NCI-H345 treated with DMSO at 0.1 percent for 48 hours (cell line): ENCODE measurements around the gene IGSF21.

ENCODE experiments used
- DNase-seq: peaks from one replicate; lab custom pipeline; 2025; ENCODE audit not compliant: unreplicated experiment; lab: John Stamatoyannopoulos, UW

The IGSF21 gene

DNA sequence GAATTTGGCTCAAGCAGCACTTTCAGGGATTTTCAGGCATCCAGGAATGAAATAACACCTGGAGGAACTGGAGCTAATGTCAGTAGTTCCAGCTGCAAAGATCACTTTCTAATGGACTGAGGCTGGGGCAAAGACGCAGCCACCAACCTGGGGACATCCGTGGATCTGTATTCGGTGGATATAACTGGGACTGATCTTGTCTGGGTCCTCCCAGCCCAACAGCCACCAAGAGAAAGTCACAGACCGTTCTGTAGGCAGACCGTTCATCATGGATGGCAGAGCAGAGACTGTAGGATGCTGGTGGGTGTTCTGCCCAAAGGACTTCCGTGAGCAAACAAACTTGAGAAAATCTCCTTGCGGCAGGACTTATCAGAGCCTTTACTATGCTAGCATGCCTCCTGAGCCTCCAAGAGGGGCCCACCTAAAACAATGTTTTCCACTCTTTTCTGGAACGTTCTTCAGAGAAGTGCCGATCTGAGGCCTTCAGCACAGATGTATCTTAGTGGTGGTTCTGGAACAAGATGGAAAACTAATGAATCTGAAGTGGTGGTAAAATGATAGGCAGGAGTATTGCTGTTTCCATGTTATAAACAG lies 287.1 kb downstream of the IGSF21 start:
- no peak for DNase-seq

DNA sequence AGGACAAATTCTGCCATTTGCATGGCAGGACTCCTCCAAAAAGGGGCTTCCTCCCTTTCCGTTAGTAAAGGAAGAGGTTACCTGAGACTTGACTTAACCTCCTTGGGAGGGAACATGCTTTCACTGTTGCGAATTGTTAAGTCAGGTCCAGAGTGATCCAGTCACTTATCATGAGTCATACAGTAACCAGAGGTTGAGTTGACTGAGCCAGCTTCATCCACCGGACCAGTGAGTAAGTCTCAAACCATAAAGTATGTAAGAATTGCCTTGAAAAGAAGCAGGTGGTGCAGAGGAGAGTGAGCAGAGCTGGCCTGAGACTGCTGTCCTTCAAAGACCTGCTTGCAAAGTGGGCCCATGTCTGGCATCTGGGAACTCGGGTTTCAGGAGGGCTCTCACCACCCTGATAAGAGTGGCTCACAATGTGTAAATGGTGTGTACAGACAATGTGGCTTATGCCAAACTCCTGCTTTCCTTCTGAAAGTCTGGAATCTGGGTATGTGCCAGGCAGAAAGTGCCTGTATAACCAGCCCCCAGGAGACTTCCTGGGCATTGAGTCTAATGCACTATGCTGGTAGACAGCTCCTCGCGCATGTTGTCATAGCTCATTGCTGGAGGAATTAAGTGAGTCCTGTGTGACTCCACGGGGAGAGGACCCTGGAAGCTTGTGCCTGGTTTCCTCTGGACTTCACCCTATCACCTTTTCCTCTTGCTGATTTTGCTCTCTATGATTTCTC lies 288.8 kb downstream of the IGSF21 start:
- DNase-seq = no peak

DNA sequence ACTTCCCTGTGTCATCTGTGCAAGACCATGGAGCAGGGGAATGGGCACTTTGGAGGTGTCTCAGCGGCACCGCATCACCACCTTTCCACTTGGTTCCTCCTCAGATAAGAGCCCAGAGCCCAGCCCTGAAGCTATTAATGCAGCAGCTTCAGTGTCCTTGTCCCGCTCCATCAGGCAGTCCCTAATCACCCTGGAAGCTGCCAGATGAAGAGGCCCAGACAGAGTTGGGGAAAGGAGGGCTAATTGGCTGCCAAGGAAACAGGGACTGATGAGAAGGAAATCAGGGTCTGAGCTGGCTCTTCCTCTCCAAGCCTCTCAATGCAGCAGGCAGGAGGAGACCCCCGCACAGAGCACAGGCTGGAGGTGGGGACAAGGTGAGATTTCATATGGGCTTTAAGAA lies 290.0 kb downstream of the IGSF21 start:
- no peak for DNase-seq

DNA sequence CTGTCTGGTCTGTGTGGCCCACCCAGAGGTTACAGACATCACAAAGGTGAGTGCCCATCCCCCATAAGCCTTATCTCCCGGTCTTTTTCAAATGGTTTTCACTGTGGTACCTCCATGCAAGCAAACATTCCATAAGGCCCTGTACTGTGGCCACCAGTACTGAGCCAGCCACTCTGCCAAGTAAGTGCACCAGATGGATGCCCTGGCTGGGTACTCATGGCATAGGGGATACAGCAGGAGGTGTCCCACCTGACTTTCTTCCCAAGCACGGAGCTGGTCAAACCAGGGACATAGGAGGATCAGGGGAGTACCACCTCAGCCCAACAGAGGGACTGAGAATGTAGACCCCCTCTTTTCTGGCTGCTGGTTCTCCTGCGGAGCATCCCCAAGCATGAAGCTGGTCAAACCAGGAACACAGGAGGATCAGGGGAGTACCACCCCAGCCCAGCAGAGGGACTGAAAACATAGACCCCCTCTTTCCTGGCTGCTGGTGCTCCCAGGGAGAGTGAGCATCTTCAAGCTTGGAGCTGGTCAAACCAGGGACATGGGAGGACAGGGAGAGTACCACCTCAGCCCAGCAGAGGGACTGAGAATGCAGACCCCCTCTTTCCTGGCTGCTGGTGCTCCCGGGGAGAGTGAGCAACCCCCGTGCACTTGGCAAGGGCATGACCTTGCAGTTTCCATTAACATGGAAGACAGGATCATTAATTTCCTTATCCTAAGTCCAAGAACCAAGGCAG lies 291.4 kb downstream of the IGSF21 start:
- no peak for DNase-seq

DNA sequence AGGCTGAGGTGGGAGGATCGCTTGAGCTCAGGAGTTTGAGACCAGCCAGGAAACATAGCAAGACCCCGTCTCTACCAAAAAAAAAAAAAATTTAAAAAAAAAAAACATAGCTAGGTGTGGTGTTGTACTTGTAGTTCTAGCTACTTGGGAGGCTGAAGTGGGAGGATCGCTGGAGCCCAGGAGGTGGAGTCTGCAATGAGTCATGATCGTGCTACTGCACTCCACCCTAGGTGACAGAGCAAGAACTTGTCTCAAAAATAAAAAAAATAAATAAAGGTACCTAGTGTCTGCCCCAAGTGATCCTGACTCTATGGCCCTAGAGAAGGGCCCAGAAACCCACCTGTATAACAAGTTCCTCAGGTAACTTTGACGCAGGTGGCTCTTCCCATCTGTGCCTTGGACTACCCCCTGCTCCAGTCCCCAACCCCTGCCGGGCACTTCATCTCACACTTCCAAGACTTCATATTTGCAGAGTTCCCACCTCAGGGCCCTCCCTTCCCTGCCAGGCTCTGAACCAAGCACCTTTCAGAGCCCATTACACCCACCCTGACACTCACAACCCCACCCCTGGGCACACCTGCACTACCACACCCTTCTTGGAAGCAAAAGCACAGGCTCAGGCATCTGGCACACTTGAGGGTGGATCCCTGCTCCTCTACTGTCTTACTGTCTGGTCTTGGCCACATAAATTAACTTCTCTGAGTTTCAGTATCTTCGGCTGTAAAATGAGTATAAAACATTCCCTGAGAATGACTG lies 292.9 kb downstream of the IGSF21 start:
- DNase-seq = no peak

DNA sequence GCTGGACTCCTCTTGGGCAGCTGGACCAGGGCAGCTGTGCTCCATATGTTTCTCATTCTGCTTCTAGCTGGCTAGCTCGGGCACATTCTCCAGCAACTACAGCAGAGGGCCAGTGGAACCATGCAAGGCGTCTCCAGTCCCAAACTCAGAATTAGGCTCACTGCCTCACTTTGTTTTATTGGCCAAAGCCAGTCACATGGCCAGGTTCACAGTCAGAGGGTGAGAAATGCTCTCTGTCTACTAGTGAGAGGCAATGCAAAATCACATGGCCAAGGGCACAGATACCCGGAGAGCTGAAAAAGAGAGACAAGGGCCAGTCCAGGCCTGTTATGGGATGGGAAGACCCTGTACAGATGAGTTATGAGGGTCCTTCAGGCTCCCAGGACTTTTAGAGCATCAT lies 294.3 kb downstream of the IGSF21 start:
- DNase-seq = no peak

DNA sequence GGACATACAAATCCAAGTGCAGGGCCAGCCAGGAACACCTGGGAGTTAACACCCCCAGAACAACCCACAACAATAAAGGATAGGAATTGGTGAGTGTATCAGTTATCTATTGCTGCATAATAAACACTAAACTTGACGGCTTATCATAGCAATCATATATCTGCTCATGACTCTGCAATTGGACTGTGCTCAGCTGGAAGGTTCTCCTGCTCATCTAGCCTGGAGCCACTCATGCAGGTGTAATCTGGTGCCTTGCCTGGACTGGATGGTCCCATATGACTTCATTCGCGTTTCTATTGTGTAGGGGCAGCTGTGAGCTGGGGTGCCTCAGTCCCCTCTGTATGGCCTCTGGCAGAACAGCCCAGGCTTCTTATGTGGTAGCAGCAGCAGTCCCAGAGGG lies 296.9 kb downstream of the IGSF21 start:
- DNase-seq = no peak

DNA sequence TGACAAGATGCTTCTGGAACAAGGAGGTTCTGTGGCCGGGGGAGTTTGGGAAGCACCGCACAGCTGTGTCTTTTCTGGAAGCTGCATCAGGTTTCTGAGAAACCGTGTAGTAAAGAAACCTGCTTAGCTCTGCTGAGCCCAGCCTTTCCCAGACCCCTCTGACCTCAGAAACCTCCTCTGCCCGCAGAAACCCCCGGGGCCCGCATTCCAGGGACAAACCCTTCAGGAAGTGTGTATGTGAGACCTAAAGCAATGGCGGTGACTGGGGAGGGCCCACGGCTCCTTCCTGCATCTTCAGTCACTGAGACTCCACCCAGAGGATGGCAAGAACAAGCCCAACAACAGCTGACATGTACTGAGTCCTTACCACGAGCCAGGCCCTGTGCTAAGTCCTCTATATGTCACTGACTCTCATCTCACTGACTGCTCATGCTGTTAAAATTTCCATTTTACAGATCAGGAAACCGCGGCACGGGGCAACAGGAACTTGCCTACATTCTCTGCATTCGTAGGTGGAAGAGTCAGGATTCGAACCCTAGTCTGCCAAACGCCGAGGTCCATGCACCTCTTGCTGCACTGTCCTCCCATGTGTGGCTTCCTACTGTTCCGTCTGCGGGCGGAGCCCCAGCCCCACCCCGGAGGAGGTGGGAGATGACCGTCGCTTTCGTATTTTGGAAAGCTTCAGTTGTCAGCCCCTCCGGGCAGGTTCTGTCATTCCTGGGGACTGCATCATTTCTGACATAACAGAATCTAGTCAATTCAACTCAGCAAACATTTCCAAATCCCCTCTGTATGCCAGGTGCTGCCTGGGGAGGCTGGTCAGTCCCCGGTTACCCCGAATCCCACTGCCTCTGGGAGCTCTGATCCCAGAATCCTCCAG lies 299.8 kb downstream of the IGSF21 start:
- DNase-seq = no peak

DNA sequence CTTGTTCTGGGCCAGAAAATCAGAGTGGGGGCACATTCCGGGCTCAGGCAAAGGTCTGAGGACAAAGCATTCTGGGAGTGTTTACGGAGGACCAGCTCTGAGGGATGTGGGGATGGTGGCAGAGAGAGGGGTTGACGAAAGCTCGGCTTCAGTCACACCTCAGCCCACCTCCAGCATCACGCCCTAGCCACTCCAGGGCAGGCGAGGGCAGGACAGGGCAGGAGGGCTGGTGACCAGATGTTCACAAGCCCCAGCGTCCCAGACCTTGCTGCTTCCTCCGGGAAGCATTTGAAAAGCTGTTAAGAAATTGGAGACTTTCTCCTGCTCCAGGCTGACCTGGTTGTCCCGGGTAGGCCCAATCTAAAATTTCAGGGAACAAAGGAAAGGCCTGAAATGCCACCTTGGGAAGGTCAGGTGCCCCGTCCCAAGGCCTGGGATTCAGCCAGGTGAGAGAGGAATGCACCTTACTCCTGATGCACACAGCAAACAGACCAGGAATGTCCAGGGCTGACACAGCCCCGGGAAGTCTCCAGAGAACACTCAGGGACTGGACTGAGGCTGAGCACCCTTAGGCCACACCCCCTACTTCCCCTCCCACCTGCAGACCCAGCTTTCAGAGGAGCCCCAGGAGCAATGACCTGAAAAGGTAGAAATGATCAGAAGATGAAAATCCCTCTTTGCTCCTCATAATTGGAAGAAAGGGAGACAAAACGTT lies 301.2 kb downstream of the IGSF21 start:
- no peak for DNase-seq

DNA sequence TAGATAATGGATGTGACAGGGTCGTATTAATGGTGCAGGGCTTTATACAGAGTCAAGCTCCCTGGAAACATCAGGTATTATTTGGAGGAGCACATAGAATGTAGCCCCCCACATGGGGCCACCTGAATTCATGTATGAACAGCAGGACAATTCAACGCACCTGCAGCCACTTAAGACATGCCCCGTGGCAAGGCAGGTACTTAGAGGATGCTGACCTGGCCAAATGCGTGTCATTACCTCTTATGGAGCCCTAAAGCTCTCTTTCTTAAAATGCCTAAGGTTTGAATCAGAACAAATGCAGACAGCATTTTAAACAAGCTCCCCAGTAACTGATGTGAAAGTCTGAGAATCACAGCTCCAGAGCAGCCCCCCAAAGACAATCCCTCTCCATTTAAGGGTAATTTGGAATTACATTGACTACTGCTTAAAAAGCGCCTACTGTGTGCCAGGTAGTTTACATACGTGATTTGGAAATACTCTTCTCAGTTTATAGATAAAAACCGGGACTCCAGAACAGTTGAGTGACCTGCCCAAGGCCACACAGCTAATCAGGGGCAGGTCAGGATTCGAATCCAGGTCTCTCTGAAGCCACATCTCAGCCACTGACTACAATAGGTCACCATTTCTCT lies 302.1 kb downstream of the IGSF21 start:
- DNase-seq = no peak

DNA sequence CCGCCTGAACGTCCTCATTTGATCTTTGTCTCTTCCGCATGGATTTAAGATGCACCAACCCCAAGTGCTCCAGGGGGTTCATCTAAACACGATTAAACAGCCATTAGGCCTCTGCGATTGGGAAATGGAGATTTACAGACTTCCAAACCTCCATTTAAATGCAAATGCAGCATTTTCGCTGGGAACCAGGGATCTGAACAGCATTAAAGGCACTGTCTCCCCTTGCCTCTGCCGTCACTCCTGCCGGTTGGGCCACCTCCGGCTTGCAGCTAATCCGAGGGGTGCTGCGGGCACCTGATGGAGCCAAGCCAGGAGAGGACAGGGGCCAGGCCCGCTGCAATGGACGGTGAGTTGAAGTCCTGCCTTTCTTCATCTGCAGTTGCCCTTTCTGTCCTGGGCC lies 302.8 kb downstream of the IGSF21 start:
- no peak for DNase-seq

DNA sequence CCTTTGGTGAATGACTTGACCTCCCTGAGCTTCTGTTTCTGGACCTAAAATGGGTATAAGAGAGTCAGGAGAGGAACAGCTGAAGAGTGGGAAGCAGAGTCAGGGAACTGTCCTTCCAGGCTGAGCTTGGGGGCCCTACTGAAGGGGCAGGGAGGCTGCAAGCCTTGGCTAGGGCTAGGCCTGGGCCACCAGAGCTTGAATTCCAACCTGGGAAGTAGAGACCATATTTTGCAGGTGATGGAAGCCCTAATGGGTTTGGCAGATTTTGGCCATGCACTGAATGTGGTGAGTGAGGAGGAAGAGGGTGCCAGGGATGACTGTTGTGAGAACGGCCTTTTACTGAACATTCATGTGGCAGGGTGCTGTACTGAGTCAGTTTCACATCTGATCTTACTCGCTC lies 303.7 kb downstream of the IGSF21 start:
- no peak for DNase-seq

DNA sequence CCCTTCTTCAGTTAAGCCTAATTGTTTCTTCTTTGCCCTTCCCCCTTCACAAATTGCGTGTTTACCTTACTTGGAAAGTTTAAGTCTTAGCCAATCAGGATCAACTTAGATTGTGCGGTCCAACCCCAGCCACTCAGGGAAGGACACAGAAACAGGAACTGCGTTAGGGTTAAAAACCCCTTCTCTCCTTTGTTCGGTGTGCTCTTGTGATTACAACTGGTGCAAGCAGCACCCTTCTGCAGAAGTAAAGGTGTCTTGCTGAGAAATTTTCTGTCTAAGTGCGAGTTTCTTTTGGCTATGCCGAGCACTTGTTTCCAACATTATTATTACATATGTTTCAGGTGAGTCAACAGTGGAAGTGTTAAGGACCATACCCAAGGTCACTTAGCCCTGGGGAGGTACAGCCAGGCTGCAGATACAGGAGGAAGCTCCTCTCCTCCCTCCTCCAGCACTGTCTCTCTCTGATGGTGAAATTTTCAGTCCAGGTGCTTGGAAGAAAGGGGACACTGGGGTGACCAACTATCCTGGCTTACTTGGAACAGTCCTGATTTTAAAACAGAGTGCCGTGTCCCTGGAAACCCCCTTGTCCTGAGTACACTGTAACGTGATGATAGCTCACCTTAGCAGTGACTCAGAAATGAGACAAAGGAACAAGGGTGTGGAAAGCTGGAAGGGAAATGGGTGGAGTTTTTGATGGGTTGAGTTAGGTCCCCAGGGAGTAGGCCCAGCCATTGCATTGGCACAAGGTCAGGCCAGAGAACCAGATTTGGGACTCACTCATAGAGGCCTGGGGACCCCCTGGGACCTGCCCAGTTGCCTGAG lies 304.4 kb downstream of the IGSF21 start:
- DNase-seq = no peak

DNA sequence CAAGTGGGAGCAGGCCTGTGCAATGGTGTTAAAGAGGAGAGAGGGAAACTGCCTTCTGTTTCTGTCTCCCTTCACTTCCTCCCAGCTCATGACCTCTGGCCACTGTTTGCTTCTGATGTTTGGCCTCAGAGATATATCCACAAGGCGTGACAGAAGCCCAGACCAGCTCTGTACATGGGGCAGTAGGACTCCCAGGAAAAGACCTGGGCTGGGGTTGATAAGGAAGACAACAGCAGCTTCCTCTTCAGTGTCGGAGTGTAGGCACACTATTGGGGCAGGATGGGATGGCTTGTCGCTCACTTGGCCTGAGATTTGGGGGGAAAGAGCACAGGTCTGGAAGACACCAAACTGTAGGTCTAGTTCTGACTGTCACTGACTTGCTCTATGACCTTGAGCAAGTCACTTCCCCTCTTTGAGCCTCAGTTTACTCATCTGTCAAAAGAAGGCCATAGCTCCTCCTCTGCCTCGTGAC lies 305.3 kb downstream of the IGSF21 start:
- DNase-seq = no peak

DNA sequence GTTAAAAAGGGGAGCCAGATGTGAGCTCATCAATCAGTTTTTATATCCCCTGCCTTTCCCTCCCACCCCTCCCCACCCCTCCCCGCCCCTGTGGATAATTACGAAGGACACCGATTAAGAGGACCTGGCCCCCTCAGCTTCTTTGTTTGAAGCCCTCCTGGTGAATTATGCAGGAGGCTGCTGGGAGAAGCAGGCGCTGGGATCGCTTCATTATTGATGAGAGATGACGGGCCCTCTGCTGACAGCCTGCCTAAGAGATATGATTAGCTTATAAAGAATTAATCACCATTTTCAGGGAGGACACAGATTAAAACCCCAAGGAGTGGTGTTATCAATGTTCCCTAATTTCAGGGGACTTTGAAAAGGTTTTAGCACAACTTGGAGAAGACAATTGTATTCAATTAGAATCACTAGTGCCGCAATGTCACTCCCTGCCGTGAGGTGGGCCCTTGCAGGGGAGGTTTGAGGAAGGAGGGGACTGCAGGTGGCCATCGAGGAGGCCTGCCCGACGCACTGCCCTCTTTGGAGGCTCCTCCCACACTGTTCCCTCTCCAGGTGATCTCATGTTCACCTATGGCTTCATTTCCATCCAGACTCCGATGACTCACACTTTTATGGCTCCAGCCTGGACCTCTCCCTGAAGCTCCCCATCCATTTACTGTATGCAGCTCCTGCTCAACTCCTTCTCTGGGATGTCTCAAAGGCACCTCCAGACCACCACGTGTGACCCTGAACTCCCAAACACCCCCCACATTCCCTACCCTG lies 306.1 kb downstream of the IGSF21 start:
- DNase-seq = no peak

DNA sequence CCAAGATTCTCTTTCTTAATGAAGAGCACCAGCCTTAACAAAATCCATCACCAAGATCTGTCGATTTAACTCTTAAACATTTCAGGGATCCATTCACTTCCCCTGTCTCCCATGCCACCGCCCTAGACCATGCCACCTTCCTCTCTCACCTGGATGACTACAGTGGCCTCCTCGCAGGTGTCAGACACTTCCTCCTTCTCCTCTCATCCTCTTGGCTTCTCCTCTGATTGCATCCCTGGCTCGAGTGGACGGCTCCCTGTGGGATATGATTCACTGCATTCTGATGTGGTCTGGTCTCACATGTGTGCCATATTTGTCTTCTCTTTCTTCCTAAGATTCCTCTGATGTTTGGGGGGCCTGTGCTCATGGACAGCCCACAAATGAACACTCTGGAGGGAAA lies 306.7 kb downstream of the IGSF21 start:
- DNase-seq = no peak

DNA sequence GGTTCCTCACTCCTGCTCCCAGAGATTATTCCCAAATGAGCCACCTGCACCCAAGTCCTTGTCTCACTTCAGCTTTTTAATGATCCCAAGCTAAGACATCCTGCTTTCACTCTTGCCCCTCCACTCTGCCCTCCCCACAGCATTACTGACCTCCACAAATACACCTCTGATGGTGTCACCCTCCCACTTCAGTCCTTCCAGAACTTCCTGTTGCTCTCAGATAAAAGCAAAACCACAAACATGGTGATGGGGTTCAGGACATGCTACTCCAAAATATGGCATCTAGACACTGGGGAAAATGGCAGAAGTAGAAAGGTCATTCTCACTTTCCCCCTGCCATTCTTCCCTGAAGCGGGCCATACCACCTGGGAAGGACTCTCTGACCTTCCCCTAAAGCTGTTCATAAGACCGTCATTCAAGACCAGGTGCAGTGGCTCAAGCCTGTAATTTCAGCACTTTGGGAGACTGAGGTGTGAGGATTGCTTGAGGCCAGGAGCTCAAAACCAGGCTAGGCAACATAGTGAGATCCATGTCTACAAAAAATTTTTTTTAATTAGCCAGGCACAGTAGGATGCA lies 307.4 kb downstream of the IGSF21 start:
- no peak for DNase-seq
